PC-9 (cell line): Measurements from ENCODE around the gene QPCT.

Experiments
- CTCF ChIP-seq: fragments of 200-600 bp; sonication (generic); conservative IDR thresholded peaks from 2 replicates; pipeline ENCODE4 v1.6.1; 2017; ENCODE audit warnings: mixed run types, antibody characterized with exemption, mild to moderate bottlenecking, moderate library complexity
- EZH2 ChIP-seq: fragments of 200-600 bp; sonication (generic); IDR thresholded peaks from 2 replicates; pipeline ENCODE4 v1.8.0; 2017; ENCODE audit warnings: antibody characterized with exemption, low read depth

- no peak for TF ChIP-seq CTCF
- no peak for TF ChIP-seq EZH2
Measured at GRCh38 chr2:37370666-37371065, 26.2 kb downstream of the QPCT start.
